ENCODE results near the gene ANKRD28.

The ANKRD28 gene

GRCh38 chr3:15676259-15676658 is 121.5 kb downstream of the ANKRD28 start:
- in situ Hi-C loops (cut with HindIII; ENCODE audit: low sequenced_read_pairs), result no loop called here

- in situ Hi-C loops (cut with HindIII; ENCODE audit: low sequenced_read_pairs), result loop anchor here (5.0 kb wide), 1 partner anchor 36 kb away; no protein-coding TSS in a partner anchor
Measured at GRCh38 chr3:15673536-15673935, 124.2 kb downstream of the ANKRD28 start.

GRCh38 chr3:15667484-15667883 is 130.3 kb downstream of the ANKRD28 start:
- in situ Hi-C loops (cut with HindIII; ENCODE audit: low sequenced_read_pairs), result no loop called here

- in situ Hi-C loops (cut with HindIII; ENCODE audit: low sequenced_read_pairs), result no loop called here
Measured at GRCh38 chr3:15666277-15666676, 131.5 kb downstream of the ANKRD28 start.

DNA sequence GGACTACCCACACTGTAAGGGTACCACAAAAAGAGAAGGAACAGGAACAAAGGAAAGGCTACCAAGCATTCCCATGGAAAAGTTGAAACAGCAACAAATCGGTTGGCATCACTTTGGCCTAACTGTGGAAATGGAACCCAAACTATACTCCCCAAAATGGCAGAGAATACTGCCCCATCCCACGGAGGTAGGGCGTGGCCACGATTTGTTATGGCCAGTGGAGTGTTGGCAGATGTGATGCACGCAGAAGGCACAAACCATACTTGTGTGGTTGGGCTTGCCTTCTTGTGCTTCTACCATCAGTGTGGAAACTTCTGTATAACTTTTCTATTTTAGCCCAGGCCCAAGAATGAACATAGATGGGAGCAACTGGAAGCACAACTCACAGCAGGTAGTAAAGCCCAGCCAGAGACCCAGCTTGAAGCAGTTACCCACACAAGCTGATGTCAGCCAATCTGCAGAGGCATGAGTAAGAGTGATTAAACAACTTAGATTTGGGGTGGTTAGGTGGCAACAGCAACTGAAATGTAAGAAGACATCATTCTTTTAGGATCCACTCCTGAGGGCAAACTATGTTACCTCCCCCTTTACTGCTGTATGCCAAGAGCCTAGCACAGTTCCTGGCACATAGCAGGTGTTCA is 132.1 kb downstream of the ANKRD28 start:
- in situ Hi-C loops (cut with HindIII; ENCODE audit: low sequenced_read_pairs), result no loop called here

- in situ Hi-C loops (cut with HindIII; ENCODE audit: low sequenced_read_pairs), result no loop called here
Measured at GRCh38 chr3:15664144-15664543, 133.6 kb downstream of the ANKRD28 start.

DNA sequence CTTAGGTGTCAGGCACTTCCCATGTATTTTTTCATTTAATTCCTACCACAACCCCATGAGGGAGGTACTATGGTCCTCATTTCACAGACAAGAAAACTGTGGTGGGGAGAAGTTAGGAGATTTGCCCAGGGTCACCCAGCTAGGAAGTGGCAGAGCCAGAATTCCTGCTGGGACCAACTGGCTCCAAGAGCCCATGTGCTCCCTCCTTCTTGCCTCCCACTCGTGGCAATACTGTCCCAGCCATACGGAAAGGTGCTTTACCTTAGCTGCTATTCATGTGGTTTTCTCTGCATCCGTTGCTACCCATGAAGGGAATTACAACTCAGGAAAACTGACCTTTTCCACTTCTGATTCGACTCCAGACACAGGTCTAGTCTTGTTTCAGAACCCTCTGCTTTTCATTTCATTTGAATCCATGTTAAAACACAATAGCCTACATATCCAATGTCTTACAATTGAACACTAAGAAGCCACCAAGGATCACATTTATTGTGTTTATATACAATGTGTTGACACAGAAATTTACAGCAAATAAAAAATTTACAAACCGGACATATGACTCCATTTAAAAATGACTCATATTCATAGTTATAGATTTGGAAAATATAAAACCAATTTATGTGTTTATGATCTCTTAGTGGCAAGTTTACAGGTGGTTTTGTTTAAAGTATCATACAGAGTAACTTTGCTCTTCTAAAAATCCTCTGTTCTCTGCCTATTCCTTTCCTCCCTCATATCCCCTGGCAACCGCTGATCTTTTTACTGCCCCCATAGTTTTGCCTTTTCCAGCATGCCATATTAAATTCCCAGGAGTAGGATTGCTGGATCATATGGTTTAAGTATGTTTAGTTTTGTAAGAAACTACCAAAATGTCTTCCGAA is 137.5 kb downstream of the ANKRD28 start:
- in situ Hi-C loops (cut with HindIII; ENCODE audit: low sequenced_read_pairs), result no loop called here

DNA sequence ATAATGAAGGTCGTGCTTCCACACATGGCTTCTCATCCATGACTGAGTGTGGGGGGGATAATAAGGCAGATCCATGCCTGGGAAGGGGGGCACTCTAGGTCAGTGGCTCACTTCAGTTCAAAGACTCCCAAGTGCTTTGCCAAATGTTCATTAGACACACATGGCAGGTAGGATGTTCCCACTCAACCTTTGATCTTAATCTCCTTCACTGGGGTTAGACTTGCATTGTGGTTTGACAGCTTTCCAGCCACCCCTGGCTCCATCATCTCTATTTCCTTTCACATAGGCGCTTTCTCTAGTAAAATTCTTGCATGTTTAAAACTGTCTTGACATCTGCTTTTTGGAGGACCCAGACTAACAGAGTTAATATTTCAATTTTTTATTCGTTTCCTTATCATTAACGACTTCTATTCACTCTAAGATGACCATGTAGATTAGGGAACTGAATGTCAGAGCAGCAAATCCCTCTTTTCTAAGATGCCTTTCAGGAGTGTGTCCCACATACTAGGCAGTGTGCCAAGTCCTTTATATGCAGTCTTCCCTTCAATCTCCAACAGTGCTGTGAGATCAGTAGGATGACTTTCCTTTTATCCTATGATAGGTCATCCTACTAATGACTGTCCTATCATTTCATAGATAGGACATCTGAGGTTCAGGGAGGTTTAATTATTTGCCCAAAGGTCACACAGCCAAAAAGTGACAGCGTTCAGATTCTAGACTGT is 138.4 kb downstream of the ANKRD28 start:
- in situ Hi-C loops (cut with HindIII; ENCODE audit: low sequenced_read_pairs), result no loop called here

GRCh38 chr3:15657016-15657415 is 140.8 kb downstream of the ANKRD28 start:
- in situ Hi-C loops (cut with HindIII; ENCODE audit: low sequenced_read_pairs), result no loop called here

DNA sequence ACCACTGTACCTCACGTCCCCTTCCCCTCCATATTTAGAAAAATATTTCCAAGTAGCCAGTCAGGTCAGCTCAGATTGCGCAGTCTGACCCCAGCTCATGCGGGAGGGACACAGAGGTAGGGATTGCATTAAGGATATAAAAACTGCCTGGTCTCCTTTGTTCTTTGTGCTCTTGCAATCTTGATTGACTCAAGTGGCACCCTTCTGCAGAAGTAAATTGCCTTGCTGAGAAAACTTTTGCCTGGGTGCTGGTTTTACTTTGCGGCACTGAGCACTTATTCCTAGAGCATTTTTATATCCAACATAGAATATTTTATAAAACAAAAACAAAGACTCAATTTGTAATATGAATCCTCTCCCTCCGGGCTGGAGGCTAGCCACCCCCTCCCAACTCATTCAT is 141.4 kb downstream of the ANKRD28 start:
- in situ Hi-C loops (cut with HindIII; ENCODE audit: low sequenced_read_pairs), result no loop called here

GRCh38 chr3:15654891-15655290 is 142.9 kb downstream of the ANKRD28 start:
- in situ Hi-C loops (cut with HindIII; ENCODE audit: low sequenced_read_pairs), result no loop called here

DNA sequence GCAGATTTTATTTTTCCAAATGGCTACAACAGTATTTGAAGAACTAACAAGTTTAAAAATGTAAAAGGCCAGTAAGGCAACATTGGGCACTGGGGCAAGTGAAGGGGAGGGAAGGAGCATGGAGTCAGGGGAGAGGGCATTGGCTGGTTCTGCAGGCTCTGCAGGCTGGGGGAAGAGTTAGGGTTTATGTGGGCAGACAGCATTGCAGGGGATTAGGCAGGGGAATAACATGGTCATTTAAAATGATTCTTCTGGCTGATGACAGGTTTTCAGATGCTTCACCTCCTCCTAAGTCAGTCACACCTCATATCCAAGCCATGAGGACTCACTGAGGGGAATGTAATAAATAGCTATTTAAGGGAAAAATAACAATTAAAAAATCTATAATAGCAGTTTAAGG is 143.7 kb downstream of the ANKRD28 start:
- in situ Hi-C loops (cut with HindIII; ENCODE audit: low sequenced_read_pairs), result no loop called here

DNA sequence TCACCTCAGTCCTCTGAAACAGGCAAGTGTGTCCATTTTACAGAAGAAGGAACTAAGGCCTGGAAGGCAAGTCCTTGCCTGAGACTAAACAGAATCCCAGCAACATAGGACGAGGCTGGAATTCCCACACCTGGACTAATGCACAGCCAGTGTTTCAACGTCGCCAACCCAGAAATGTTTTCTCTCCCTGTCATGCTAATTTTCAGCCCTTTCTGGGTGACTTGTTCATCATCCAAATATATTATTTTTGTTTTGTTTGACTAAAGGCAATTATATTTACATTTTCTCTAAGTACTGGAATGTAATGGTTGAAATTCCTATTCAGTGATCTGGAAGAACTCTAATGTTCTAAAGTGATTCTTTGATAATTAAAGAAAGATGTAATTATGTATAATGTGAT is 144.5 kb downstream of the ANKRD28 start:
- in situ Hi-C loops (cut with HindIII; ENCODE audit: low sequenced_read_pairs), result no loop called here

GRCh38 chr3:15651396-15651795 is 146.4 kb downstream of the ANKRD28 start:
- in situ Hi-C loops (cut with HindIII; ENCODE audit: low sequenced_read_pairs), result no loop called here

GRCh38 chr3:15649858-15650257 is 147.9 kb downstream of the ANKRD28 start:
- in situ Hi-C loops (cut with HindIII; ENCODE audit: low sequenced_read_pairs), result no loop called here

- in situ Hi-C loops (cut with HindIII; ENCODE audit: low sequenced_read_pairs), result no loop called here
Measured at GRCh38 chr3:15649341-15649740, 148.4 kb downstream of the ANKRD28 start.

GRCh38 chr3:15647611-15648167 is 150.1 kb downstream of the ANKRD28 start:
- in situ Hi-C loops (cut with HindIII; ENCODE audit: low sequenced_read_pairs), result no loop called here

- in situ Hi-C loops (cut with HindIII; ENCODE audit: low sequenced_read_pairs), result no loop called here
Measured at GRCh38 chr3:15646851-15647511, 150.8 kb downstream of the ANKRD28 start.

DNA sequence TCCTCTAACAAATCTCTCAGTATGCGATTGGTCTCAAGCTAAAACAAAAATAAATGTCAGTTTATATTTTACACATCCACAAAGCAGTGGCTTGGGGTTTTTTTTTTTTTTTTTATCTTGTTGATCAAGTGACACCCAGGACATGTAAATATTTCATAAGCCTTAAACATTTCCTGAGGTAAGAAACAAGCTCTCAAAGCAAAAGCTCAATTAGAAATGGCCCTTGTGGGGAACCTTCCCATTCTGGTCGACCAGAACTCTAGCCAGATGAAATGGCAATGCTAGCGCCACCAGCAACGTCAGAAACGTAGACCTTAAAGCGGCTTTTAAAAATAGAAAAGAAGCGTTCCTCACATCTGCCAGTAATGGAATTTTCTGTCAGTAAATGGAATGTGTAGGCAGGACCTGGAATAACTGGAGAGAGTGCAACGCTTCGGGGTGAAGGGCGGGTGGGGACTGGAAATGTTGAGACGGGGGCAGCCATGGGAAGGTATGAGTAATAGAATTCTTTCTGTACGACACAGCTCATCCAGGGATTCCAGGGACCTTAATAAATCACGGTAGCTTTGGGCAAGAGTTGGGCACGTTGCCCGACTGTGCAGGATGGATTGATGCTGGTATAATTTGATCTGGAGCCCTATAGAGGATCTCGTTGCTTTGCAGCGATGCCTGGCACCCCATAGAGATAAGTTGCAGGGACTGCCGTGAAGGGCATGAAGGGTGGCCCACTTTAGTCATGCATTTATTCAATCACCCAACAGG is 151.9 kb downstream of the ANKRD28 start:
- in situ Hi-C loops (cut with HindIII; ENCODE audit: low sequenced_read_pairs), result no loop called here

- in situ Hi-C loops (cut with HindIII; ENCODE audit: low sequenced_read_pairs), result no loop called here
Measured at GRCh38 chr3:15645246-15645645, 152.5 kb downstream of the ANKRD28 start.
